NCI-H82 (cell line): ENCODE results near the gene CDCA4.

Experiments
- DNase-seq: peaks from one replicate; lab custom pipeline; 2025; lab: John Stamatoyannopoulos, UW

Gene CDCA4

GRCh38 chr14:105013150-105013785, 7.6 kb downstream of the CDCA4 start:
- no peak for DNase-seq

GRCh38 chr14:105012171-105012985, 8.5 kb downstream of the CDCA4 start:
- no peak for DNase-seq

DNA sequence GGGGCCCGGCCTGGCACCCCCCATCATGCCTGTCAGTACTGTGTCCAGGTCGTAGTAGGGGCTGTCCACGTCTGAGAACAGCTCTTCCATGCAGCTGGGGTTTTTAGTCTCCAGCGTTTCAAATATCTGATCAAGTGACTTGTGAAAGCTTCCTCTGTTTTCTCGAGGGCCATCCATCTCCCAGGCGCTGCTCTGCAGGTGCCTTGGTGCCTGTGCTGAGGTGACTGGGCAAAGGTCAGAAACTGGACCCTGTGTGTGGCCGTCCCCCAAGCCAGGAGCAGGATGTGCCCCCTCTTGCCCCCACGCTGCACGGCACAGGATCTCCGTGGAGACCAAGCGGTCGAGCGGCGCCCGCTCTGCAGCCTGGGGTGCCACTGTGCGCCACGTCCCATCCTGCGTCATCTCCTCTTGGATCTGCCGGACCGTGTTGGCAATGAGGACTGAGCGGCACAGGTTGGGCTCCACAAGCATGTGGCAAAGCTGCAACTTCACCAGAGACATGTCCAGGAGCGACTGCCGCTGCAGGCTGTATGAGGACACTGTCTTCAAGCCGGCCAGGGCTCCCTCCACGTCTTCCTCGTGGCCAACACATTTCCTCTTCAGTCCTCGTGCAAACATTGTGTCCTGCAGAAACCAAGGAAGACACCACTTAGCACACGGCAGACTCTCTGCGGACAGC, 9.4 kb downstream of the CDCA4 start:
- no peak for DNase-seq

DNA sequence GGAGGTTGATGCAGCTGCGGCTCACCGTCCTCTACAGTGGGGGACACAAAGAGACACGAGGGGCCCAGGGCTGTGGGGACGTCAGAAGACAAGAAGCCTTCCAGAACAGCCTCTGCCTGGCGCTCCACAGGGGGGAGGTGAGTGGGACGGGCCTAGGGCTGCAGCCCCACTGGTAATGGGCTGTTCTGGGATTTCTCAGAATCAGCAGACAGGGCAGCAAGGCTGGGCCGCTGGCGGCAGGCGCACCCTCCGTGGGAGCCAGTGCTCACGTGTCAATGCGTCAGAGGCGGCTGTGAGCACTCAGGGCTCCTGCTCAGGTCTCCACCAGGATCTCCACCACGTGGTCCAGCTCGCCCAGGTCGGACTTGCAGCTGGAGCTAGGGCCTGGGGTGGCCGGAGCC, 10.0 kb downstream of the CDCA4 start:
- DNase-seq = no peak

- no peak for DNase-seq
Measured at GRCh38 chr14:105010106-105010505, 10.8 kb downstream of the CDCA4 start.

- no peak for DNase-seq
Measured at GRCh38 chr14:105007593-105008264, 13.2 kb downstream of the CDCA4 start.

GRCh38 chr14:105006831-105007592, 13.9 kb downstream of the CDCA4 start:
- no peak for DNase-seq

GRCh38 chr14:105005929-105006830, 14.7 kb downstream of the CDCA4 start:
- no peak for DNase-seq

DNA sequence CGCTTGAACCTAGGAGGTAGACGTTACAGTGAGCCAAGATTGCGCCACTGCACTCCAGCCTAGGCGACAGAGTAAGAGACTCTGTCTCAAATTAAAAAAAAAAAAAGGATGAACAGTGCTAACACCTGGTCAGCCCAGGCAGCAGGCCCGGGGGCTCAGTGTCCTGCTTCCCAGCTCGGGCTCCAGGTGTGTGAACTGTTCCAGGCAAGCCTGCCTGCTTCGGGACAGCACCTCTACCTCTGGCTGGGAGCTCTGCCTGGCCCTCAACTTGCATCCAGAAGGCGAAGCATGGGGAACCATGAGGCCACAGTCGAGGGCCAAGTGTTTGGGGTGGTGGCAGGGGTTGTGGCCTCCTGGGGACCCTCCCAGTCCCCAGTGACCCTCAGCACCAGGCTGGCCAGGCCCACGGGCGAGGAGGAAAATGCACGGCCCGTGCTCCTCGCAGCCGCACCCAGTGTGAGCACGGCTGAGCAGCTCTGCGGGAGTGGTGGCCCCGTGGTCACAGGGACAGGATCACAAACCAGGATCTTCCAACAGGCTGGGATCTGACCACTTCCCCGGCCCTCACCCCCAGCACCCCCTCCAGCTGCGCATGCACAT, 15.5 kb downstream of the CDCA4 start:
- no peak for DNase-seq

DNA sequence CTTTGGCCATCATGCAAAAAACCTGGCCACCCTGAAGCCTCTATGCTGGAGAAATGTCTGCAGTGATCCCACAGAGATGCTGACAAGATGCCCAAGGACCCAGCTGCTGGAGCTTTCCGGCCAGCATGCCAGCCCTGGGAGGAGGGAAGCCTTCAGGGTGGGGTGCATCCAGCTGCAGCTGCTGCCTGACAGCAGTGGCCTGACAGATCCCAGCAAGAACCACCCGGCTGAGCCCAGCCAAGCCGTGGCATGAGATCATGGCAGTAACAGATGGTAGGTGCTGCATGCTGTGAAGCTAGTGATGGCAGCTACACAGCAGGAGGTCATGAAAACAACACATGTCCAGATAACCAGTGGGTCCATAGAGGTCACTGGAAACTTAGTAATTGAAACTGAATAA, 21.5 kb downstream of the CDCA4 start:
- no peak for DNase-seq

DNA sequence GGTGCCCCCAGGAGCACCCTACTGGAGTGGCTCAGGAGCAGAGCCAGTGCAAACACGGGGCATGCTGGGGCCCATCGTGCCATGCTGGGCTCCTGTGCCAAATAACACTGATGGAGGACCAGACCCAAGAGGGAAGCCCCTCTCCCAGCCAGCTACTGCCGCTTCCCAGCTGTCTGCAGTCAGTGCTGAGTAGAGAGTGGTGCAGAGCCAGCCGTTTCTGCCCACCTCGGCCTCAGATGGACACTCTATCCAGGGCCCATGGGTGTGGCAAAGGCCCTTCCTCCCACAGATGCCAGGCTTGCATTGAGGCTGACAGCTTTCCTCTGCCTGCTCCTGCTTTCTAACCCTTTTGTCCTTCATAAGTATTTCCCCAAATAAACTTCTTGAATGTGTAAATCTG, 22.1 kb downstream of the CDCA4 start:
- no peak for DNase-seq

- no peak for DNase-seq
Measured at GRCh38 chr14:104996483-104996882, 24.4 kb downstream of the CDCA4 start.

GRCh38 chr14:104996032-104996431, 24.9 kb downstream of the CDCA4 start:
- no peak for DNase-seq

DNA sequence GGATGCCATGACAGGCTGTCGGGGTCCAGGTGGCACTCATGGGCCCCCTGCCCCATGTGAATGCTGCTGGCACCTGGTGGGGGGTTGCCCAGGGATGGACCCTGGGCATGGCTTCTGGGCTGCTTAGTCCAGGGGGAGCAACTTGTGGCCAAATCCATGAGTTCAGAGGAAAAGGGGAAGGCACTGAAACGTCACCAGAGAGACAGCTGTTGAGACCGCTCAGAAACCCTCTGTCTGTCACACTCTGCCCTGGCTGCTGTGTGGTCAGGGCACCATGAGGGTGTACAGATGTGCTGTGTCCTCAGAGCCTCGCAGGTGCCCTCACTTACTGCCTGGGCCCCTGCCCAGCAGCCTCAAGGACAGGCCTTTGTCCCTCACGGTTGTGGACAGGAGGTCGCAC, 25.9 kb downstream of the CDCA4 start:
- DNase-seq = no peak

- DNase-seq = no peak
Measured at GRCh38 chr14:104993808-104994591, 26.9 kb downstream of the CDCA4 start.

GRCh38 chr14:104993306-104993705, 27.6 kb downstream of the CDCA4 start:
- DNase-seq = peak; percentile 45

DNA sequence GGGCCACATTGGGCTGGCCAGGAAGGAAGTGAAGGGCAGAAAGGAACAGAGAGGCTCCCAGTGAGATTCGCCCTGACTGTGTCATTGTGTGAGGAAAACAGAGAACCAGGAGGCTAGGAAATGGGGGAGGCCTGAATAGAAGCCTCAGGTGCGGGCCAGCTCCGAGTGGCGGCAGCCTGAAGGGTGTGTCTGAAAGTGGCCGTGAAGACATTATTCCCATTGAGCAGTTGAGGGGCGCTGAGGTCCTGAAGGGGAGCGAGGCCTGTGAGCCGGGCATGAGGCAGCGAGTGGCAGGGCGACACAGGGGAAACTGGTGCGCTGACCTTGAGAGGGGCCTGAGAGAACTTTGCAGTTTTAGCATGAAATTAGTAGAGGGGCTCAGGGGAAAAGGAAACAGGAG, 28.4 kb downstream of the CDCA4 start:
- DNase-seq = no peak

DNA sequence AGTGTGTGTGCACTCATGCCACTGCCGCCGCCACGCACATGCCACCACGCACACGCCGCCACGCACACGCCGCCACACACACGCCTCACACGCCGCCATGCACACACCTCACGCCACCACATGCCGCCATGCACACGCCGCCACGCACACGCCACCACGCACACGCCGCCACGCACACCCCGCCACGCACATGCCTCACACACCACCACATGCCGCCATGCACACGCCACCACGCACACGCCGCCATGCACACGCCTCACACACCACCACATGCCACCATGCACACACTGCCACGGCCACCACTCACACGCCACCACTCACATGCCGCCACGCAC, 29.0 kb downstream of the CDCA4 start:
- no peak for DNase-seq

DNA sequence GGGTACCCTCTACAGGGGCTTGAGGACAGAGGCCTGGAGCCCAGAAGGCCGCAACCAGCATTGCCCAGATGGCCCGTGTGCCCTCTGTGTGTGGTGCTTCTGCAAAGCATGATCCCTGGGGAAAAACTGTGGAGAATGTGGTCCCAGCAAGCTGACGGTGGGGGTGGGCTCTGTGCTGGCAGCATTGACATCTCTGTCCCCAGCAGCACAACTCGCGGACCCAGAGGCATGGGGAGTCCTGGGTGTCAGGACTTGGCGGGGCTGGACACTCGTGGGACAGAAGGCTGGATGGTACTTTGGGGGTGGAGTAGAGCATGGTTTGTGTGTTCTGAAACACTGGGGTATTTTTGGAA, 31.0 kb downstream of the CDCA4 start:
- no peak for DNase-seq
